ENCODE measurements around the gene NTRK3.

DNA sequence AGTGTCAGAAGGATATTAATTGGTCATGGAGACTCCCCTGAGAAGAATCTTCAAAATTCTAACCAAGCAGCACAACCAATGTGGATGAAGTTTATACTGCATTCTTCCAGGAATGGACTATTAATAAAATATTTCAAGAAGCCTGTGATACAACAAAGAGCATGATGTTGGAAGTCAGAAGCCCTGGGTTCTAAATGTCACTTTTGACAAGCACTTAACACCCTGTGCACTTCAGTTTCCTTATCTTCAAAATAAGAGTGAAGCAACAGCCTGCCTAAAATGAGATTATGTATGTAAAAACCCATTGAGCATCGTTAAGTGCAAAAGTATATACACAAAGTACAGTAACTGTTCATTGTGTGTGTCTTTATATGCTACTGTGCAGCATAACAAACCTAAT, 369.4 kb downstream of the NTRK3 start:
- TF ChIP-seq, protein P1, sequence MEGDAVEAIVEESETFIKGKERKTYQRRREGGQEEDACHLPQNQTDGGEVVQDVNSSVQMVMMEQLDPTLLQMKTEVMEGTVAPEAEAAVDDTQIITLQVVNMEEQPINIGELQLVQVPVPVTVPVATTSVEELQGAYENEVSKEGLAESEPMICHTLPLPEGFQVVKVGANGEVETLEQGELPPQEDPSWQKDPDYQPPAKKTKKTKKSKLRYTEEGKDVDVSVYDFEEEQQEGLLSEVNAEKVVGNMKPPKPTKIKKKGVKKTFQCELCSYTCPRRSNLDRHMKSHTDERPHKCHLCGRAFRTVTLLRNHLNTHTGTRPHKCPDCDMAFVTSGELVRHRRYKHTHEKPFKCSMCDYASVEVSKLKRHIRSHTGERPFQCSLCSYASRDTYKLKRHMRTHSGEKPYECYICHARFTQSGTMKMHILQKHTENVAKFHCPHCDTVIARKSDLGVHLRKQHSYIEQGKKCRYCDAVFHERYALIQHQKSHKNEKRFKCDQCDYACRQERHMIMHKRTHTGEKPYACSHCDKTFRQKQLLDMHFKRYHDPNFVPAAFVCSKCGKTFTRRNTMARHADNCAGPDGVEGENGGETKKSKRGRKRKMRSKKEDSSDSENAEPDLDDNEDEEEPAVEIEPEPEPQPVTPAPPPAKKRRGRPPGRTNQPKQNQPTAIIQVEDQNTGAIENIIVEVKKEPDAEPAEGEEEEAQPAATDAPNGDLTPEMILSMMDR (IDR thresholded peaks at IDR 0.05): no peak
- no peak for TF ChIP-seq POLR2A (IDR thresholded peaks at IDR 0.05)
